ELF-1 (cell line): ENCODE measurements around the gene SS18L1.
A peak's percentile ranks its signal among the peaks of the same experiment; 100 is the strongest.

Experiments used
- DNase-seq: peaks from one replicate; pipeline ENCODE4 v3.0.0-alpha.2; 2016; ENCODE audit warnings: low read depth, low spot score

Gene SS18L1

GRCh38 chr20:62195075-62195405 is 51.5 kb downstream of the SS18L1 start:
- no peak for DNase-seq

- DNase-seq: no peak
These were observed 52.2 kb downstream of the SS18L1 start for GRCh38 chr20:62195736-62196135.

GRCh38 chr20:62196286-62196685 is 52.7 kb downstream of the SS18L1 start:
- no peak for DNase-seq

- DNase-seq: no peak
These were observed 53.7 kb downstream of the SS18L1 start for GRCh38 chr20:62197311-62197710.

- no peak for DNase-seq
These were observed 54.2 kb downstream of the SS18L1 start for GRCh38 chr20:62197801-62198200.

GRCh38 chr20:62198496-62198895 is 54.9 kb downstream of the SS18L1 start:
- no peak for DNase-seq

- no peak for DNase-seq
These were observed 55.4 kb downstream of the SS18L1 start for GRCh38 chr20:62198931-62199330.

- no peak for DNase-seq
These were observed 57.1 kb downstream of the SS18L1 start for GRCh38 chr20:62200491-62201172.

GRCh38 chr20:62201173-62202082 is 57.9 kb downstream of the SS18L1 start:
- no peak for DNase-seq

GRCh38 chr20:62202083-62202395 is 58.5 kb downstream of the SS18L1 start:
- no peak for DNase-seq

GRCh38 chr20:62202676-62203377 is 59.3 kb downstream of the SS18L1 start:
- DNase-seq: no peak

- DNase-seq: no peak
These were observed 59.9 kb downstream of the SS18L1 start for GRCh38 chr20:62203378-62204030.

- no peak for DNase-seq
These were observed 62.2 kb downstream of the SS18L1 start for GRCh38 chr20:62205618-62206387.

GRCh38 chr20:62206388-62206775 is 62.8 kb downstream of the SS18L1 start:
- no peak for DNase-seq

- no peak for DNase-seq
These were observed 64.7 kb downstream of the SS18L1 start for GRCh38 chr20:62208061-62208794.

- DNase-seq: peak; percentile 82
These were observed 65.5 kb downstream of the SS18L1 start for GRCh38 chr20:62208795-62209755.

GRCh38 chr20:62209850-62210495 is 66.4 kb downstream of the SS18L1 start:
- DNase-seq: no peak

- DNase-seq: no peak
These were observed 66.9 kb downstream of the SS18L1 start for GRCh38 chr20:62210496-62210855.

- DNase-seq: no peak
These were observed 67.6 kb downstream of the SS18L1 start for GRCh38 chr20:62211216-62211615.
